ENCODE data around the gene AKNAD1.
A peak's percentile ranks its signal among the peaks of the same experiment; 100 is the strongest.

AKNAD1 gene

GRCh38 chr1:108862698-108863477, 6.0 kb upstream of the AKNAD1 start:
- DNase-seq: no peak

DNA sequence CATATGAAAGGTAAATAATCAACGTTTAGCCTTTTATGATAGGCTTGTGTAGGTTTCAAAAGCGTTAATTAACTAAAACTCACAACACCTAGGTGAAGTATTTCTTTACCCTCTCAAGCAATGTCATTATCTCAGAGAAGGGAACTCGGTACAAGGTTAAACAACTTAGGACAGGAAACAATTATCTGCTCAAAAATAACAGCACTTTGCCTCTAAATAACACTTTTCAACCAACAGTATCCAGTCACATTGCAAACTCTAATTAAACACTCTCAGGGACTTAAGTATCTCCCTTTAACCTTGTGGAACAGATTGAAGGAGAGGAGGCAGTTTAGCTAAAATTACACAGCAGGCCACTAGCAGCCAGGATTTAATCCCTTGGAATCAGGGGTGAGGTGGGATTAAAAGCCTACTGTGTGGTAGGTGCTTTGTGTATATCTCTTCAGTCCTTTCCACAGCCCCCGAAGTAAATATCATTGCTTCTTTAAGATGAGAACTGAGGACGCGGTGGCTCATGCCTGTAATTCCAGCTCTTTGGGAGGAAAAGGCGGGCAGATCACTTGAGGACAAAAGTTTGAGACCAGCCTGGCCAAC, 5.2 kb upstream of the AKNAD1 start:
- DNase-seq: no peak

- DNase-seq: no peak
These were observed 4.7 kb upstream of the AKNAD1 start for GRCh38 chr1:108861566-108861965.

DNA sequence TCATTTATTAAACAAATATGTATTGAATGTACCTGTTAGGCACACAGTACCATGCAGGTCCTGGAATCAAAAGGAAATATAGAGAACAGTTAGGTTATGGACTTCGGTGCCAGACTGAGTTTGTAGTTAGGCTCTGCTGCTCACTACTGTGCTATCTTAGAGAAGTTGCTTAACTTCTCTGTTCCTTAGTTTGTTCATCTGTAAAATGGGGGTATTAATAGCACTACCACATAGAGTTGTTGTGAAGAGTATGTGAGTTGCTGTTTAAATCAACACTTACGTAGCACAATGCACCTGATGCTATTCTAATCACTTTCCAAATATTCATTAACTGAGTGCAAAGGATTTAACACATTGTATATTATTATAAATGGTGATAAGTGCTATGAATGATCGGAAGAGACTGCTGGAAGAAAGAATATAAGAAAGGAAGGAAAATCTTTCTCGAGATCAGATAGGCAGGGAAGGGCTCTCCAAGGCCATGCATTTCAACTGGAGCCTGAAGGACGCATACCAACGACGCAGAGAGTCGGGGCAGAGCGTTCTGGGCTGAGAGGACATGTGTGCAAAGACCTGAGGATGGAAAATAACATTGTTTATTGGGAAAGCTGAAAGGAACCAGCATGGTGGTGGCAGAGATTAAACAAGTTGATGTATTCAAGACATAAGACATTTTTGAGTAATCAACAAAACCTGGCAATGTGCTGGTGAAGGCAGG, 3.5 kb upstream of the AKNAD1 start:
- no peak for DNase-seq

DNA sequence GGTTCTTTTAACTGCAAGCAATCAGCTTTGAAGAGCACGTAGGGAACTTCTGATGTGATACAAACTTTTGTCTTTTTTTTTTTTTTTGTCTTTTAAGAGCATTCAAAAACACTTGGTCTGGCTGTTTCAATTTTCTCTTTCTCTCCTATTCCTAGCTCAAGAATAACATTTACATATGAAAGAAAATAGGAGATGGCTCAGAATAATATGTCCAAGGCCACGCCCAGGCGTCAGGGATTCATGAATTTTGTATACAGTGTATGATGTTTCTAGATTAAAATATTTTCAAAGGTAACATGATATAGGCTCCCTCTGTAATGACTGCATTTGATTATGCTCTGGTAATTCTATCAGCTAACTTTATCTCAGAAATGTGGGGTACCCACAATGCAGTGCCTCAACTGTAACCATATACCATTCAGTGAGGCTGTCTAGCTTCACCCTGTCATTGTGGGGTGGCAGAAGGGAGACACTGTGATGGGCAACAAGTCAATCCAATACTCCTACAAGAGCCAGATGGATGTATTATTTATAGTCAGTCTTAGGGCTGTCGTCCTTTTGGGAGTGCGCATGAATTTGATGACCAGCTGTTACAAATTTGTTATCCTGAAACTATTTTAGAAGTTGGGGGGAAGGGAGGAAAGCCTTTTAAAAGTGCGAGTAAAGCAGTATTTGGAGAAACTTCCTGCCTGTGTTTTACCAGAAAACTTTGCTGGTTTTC, 1.5 kb upstream of the AKNAD1 start:
- no peak for DNase-seq

DNA sequence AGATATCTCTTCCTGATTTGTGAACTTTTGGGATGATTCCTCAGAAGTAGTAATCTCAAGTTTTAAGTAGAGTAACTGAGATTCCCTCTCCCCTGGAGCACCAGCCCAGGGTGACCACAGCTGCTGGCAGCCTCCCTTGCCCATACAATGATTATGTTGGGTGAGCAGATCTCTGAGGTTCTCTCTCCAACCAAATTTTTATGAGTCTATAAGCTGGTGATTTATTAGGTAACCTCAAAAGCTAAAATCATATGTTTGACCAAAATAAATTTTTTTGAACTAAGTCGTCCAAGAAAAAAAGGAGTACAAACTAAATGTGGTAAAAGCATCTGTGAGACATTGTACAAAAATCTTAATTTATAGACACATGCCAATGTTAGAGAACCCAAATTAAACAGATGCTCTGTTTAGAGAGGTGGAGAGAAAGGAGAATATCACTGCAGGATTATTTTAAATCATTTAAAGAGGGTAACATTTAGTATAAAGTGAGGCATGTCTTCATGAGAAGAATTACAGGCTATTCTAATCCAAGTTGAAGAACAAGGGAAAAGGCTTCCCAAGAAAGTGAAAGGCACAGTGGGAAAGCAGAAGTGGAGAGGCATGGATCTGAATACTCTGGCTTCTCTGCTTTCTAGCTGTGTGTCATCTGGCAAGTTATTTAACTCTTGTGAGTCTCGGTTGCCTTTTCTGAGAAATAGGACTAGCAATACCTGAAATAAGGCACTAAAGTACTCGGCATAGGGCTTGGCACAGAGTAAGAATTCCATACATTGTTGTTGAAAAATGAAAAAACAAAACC, 2.5 kb downstream of the AKNAD1 start:
- no peak for DNase-seq

DNA sequence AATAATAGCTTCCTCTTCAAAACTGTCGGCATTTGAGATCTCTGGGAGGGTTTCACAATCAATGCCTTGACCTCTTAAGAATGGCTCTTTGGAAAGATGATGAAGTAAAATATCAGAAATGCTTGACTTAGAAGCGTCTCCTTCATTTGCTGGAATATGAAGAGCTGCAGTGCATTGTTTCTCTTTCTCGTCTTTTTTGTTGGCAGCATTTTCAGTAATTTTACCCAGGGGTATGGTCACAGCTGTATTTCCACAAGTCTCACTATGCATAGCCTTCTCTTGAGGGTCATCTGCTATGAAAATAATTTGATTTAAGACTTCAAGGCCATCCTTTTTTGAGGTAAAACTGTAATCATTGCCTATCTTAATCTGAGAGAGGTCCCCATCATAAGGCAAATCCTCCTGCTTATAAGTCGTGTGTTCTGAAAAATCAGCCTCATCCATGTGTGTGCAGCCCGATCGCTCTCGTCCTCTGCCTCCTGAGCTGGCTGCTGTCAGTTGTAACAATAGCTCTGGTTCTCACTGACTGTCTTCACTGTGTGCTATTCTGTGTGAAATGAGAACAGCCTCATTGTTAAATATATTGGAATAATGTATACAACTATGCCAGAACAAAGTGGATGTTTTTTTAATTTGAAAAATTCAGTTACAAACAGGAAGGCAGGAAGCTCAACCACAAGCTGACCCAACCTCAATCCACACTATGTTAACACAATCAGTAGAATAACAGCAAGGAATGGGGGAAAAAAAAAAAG, 4.5 kb downstream of the AKNAD1 start:
- DNase-seq: peak; percentile 17 to 58

- no peak for DNase-seq
These were observed 5.3 kb downstream of the AKNAD1 start for GRCh38 chr1:108851567-108851966.

DNA sequence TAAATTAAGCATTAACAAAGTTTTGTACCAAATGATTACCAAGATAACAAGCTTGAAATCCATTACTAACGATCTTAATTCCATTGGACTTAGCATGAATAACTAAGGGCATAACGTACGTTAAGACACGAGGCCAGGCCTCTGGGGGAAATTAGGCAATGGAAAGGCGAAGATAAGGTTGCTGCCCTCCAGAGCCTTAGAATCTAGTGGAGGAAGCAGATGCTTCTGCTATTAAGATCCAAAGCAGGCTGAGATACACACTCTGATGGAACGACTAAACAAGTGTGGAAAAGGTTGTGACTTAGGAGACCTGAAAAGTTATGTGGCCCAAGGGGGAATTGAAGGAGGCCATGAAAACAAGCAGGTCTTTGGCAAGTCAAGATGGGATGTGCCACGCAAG, 6.0 kb downstream of the AKNAD1 start:
- no peak for DNase-seq

GRCh38 chr1:108848806-108849205, 8.1 kb downstream of the AKNAD1 start:
- no peak for DNase-seq

GRCh38 chr1:108847494-108847893, 9.4 kb downstream of the AKNAD1 start:
- DNase-seq: no peak

DNA sequence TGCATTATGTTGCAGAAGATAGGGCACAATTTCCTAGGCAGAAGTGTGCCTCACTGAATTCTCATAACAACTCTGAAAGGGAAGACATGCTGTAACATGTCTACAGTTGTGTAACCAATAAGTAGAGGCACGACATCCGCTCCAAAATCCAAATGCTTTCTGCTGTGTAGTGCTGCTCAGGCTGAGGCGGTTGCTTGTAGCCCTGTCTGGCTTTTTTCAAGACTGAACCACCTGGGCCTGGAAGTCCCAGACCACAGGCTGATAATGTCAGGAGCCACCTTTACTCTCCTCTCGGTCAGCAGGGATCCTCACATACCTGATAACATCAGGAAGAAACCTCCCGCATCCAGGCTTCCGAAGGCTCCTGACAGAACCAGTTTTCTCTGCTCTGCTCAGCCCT, 10.9 kb downstream of the AKNAD1 start:
- DNase-seq: no peak

DNA sequence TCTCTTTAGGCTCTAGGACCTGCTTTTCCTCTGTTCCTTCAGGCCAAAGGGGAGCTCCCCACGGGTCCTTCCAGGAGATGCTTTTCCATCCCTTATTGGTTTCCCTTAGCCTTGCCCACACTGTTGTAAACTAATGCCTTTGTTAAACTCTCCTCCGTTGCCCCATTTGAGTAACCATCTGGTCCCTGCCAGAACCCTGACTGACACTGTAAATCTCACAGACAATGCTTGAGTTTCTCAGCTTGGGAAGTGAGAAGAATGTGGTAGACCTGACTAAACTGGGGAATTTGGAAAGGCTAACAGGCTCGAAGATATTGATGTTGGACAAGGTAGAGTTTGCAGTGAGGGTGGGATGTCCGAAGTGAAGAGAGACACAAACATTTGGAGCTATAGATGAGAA, 11.4 kb downstream of the AKNAD1 start:
- no peak for DNase-seq

GRCh38 chr1:108843390-108844137, 13.3 kb downstream of the AKNAD1 start:
- DNase-seq: no peak

DNA sequence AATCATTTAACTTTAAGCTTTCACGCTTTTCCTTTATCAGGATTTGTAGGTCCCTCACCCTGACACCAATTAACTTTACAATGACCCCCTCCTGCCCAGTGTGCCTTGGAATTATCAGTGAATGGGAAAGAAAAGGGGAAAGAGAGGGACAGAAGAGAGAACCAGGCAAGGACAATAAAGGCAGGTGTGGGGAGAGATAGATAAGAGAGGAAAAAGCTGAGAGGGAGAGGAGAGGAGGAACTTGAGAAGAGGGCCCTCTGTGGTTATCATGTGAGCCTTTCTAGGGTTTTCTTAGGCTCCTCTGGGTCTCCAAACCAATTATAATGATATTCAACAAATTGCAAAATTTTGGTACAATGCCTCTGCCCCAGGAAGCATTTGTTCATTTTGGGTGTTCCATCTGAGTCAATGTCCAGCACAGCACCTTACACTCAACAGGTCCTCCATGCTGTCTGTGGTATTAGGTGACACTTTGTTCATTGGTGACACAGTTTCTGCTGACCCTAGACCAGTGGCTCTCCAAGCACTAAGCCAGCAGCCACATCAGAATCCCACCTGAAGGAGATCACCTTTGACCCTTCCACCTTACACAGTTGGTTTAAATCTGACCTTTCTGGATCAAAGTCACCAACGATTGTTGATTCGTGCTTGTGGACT, 14.2 kb downstream of the AKNAD1 start:
- DNase-seq: no peak

GRCh38 chr1:108841703-108842102, 15.2 kb downstream of the AKNAD1 start:
- no peak for DNase-seq

DNA sequence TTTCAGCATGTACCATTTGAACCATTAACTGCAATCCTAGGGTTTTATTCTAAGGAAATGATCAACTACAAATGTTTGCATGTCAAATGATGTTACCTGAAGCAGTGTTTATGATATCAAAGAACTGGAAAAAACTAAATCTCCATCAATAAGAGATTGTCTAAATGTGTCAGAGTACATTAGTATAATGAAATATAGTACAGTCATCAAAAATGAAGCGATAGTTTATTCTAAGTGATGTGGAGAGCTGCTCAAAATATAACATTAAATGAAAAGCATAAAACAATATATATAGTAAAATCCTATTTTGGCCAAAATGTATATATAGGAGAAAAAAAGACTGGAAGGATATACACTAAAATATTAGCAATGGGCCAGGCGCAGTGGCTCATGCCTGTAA, 24.0 kb downstream of the AKNAD1 start:
- DNase-seq: no peak

GRCh38 chr1:108831225-108831624, 25.7 kb downstream of the AKNAD1 start:
- DNase-seq: no peak

DNA sequence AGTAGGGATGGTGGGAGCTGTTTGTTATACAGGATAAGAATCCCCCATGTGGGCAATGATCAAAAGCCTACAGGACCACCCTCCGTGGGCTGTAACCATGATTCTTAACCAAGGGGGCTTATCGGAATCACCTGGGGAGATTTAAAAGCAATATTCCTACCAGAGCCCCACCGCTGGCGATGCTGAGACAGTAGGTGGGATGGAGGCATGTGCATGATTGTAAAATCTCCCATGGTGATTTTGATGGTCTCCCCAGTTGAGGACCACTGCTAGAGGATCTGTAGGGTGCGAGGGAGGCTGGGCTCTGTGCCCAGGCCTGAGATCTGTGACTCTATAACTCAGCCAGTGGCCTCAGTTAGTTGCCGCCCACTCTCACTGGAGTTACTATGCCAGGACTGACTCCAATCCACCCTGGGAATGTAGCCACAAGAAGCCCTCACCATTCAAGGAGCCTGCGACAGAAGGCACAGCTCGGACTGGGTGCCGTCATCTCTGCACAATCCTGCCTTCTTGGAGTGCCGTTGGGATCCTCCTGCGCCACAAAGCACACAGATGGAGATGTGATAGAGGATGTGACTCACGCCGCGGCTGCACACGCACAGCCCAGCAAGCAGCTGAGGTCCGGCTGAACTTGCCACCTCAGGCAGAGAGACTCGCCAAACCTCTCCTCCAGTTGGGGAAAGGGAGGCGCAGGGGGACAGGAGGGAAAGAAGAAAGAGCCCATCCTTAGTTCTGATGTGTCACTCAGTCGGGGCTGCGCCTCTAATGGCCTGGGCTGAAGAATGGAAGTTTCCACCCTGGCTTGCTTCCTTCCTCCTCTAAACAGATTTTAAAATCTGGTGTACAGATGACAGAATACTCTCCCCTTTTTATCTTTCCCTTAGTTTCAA, 26.5 kb downstream of the AKNAD1 start:
- peak in 1 of 2 donors; percentile 41 for DNase-seq

Measured in inflammatory macrophage (primary cell).